HepG2 (cell line): Measurements from ENCODE around the gene KRTAP5-9. TPM values are rescaled to one million over a fixed set of nuclear protein-coding genes. Genes with fewer than 3 reads are reported as not detected.

Experiments
- AHR ChIP-seq: IDR thresholded peaks from 2 replicates; pipeline ENCODE4 v1.6.1; 2018; ENCODE audit warnings: missing genetic modification reagents, missing compliant biosample characterization
- MYNN ChIP-seq: sonication (generic); formaldehyde crosslinking; IDR thresholded peaks from 2 replicates; pipeline ENCODE4 v1.4.0; 2020; ENCODE audit warnings: mild to moderate bottlenecking, low read depth, missing genetic modification reagents
- ZNF280D ChIP-seq: sonication (generic); formaldehyde crosslinking; IDR thresholded peaks from 2 replicates; pipeline ENCODE4 v1.5.1; 2020; ENCODE audit warnings: mild to moderate bottlenecking, missing genetic modification reagents
- ZNF318 ChIP-seq: sonication (generic); formaldehyde crosslinking; IDR thresholded peaks from 2 replicates; pipeline ENCODE4 v1.4.0; 2020; ENCODE audit warnings: mild to moderate bottlenecking, missing genetic modification reagents
- ZNF407 ChIP-seq: sonication (generic); formaldehyde crosslinking; IDR thresholded peaks from one replicate; pipeline ENCODE4 v1.5.1; 2020; ENCODE audit warnings: mild to moderate bottlenecking, missing genetic modification reagents; ENCODE audit errors: not compliant biosample characterization
- ZNF709 ChIP-seq: sonication (generic); formaldehyde crosslinking; IDR thresholded peaks from 2 replicates; pipeline ENCODE4 v1.5.0; 2020; ENCODE audit warnings: mild to moderate bottlenecking, missing genetic modification reagents
- ZNF891 ChIP-seq: sonication (generic); formaldehyde crosslinking; IDR thresholded peaks from 2 replicates; pipeline ENCODE4 v1.5.0; 2020; ENCODE audit warnings: mild to moderate bottlenecking, missing genetic modification reagents
- polyA plus RNA-seq, 8 experiments: library from polyadenylated mRNA; depleted of rRNA in 3 of 8; stranded (reverse) in 7 of 8; unstranded in 1 of 8; fragments of >200 nt; fragmentation: Illumina TruSeq in 4 of 8; extraction: Trizol in 4 of 8; gene quantifications; 2 replicates each; pipeline versions ENCODE4 v1.2.1 to v1.2.3, GENCODE V29; 2011 to 2016; ENCODE audit warnings: low read depth in 4 of 8, missing spikeins in 1 of 8, mixed read lengths in 1 of 8; ENCODE audit not compliant: insufficient read depth in 1 of 8
- total RNA-seq, 5 experiments: library from RNA; depleted of rRNA; stranded (reverse); fragments of >200 nt; fragmentation: Illumina TruSeq; extraction: Trizol; gene quantifications; 2 replicates each; pipeline ENCODE4 v1.2.3, GENCODE V29; 2016; ENCODE audit warnings: low read depth in 1 of 5

Gene KRTAP5-9
- total and polyA plus RNA-seq, 2 of the 13 experiments (the other 11 are each of a cell fraction or from before 2014, with no cell fraction given): 0.09 TPM; not detected in 1

- TF ChIP-seq ZNF407 (CRISPR knock-in tag) (no peak), ZNF891 (CRISPR knock-in tag) (no peak), ZNF280D (CRISPR knock-in tag) (no peak), ZNF709 (CRISPR knock-in tag) (no peak), MYNN (CRISPR knock-in tag) (no peak), ZNF318 (no peak), AHR (CRISPR knock-in tag) (no peak)
Observed at GRCh38 chr11:71582309-71582895, 34.2 kb downstream of the KRTAP5-9 start, which contains the start of gene KRTAP5-11 (continued).
